Measurements from ENCODE around the gene FXYD4.
A peak's percentile ranks its signal among the peaks of the same experiment; 100 is the strongest.

The FXYD4 gene

GRCh38 chr10:43342279-43343125 is 28.9 kb upstream of the FXYD4 start:
- no peak for DNase-seq (ENCODE audit: low read depth)

GRCh38 chr10:43343126-43343525 is 28.3 kb upstream of the FXYD4 start:
- DNase-seq (ENCODE audit: low read depth): no peak
- H3K4me3 ChIP-seq (ENCODE audit: low read depth, low read length): no peak overlapping the region

More at GRCh38 chr10:43342279-43343125, 28.9 kb upstream of the FXYD4 start:
- H3K4me3 ChIP-seq (ENCODE audit: low read depth, low read length): no peak overlapping the region

- no peak for DNase-seq (ENCODE audit: low read depth)
- H3K4me3 ChIP-seq (ENCODE audit: low read depth, low read length): no peak overlapping the region
Measured at GRCh38 chr10:43344051-43344450, 27.4 kb upstream of the FXYD4 start.

- no peak overlapping the region for H3K4me3 ChIP-seq (ENCODE audit: low read depth, low read length)
Measured at GRCh38 chr10:43347997-43348396, 23.4 kb upstream of the FXYD4 start.

GRCh38 chr10:43348511-43349312 is 22.7 kb upstream of the FXYD4 start:
- DNase-seq (ENCODE audit: low read depth): peak; percentile 31

More at GRCh38 chr10:43347997-43348396, 23.4 kb upstream of the FXYD4 start:
- no peak for DNase-seq (ENCODE audit: low read depth)

GRCh38 chr10:43350156-43350555 is 21.3 kb upstream of the FXYD4 start:
- no peak for DNase-seq (ENCODE audit: low read depth)
- no peak overlapping the region for H3K4me3 ChIP-seq (ENCODE audit: low read depth, low read length)

More at GRCh38 chr10:43348511-43349312, 22.7 kb upstream of the FXYD4 start:
- H3K4me3 ChIP-seq (ENCODE audit: low read depth, low read length): no peak overlapping the region

GRCh38 chr10:43350686-43351085 is 20.8 kb upstream of the FXYD4 start:
- no peak for DNase-seq (ENCODE audit: low read depth)
- H3K4me3 ChIP-seq (ENCODE audit: low read depth, low read length): no peak overlapping the region

- H3K4me3 ChIP-seq (ENCODE audit: low read depth, low read length): no peak overlapping the region
- DNase-seq (ENCODE audit: low read depth): no peak
Measured at GRCh38 chr10:43351301-43351700, 20.1 kb upstream of the FXYD4 start.

- no peak overlapping the region for H3K4me3 ChIP-seq (ENCODE audit: low read depth, low read length)
- no peak for DNase-seq (ENCODE audit: low read depth)
Measured at GRCh38 chr10:43352951-43353350, 18.5 kb upstream of the FXYD4 start.

GRCh38 chr10:43353495-43354329 is 17.7 kb upstream of the FXYD4 start:
- no peak for DNase-seq (ENCODE audit: low read depth)
- no peak overlapping the region for H3K4me3 ChIP-seq (ENCODE audit: low read depth, low read length)

- no peak overlapping the region for H3K4me3 ChIP-seq (ENCODE audit: low read depth, low read length)
- DNase-seq (ENCODE audit: low read depth): no peak
Measured at GRCh38 chr10:43354330-43354635, 17.2 kb upstream of the FXYD4 start.

GRCh38 chr10:43354879-43355380 is 16.5 kb upstream of the FXYD4 start:
- no peak overlapping the region for H3K4me3 ChIP-seq (ENCODE audit: low read depth, low read length)
- DNase-seq (ENCODE audit: low read depth): no peak

GRCh38 chr10:43355749-43356371 is 15.6 kb upstream of the FXYD4 start:
- no peak for DNase-seq (ENCODE audit: low read depth)
- no peak overlapping the region for H3K4me3 ChIP-seq (ENCODE audit: low read depth, low read length)

GRCh38 chr10:43360086-43360485 is 11.3 kb upstream of the FXYD4 start:
- DNase-seq (ENCODE audit: low read depth): no peak
- H3K4me3 ChIP-seq (ENCODE audit: low read depth, low read length): no peak overlapping the region

GRCh38 chr10:43361547-43362190 is 9.8 kb upstream of the FXYD4 start:
- DNase-seq (ENCODE audit: low read depth): no peak
- peak overlapping the region; percentile 45 for H3K4me3 ChIP-seq (ENCODE audit: low read depth, low read length)

GRCh38 chr10:43362191-43362839 is 9.1 kb upstream of the FXYD4 start:
- DNase-seq (ENCODE audit: low read depth): peak; percentile 27
- peak overlapping the region; percentile 45 for H3K4me3 ChIP-seq (ENCODE audit: low read depth, low read length)

- no peak overlapping the region for H3K4me3 ChIP-seq (ENCODE audit: low read depth, low read length)
- DNase-seq (ENCODE audit: low read depth): no peak
Measured at GRCh38 chr10:43365001-43365400, 6.4 kb upstream of the FXYD4 start.

GRCh38 chr10:43369921-43370320 is 1.5 kb upstream of the FXYD4 start:
- no peak for DNase-seq (ENCODE audit: low read depth)
- no peak overlapping the region for H3K4me3 ChIP-seq (ENCODE audit: low read depth, low read length)
